Measurements from ENCODE around the gene ZBTB25.

Gene ZBTB25

DNA sequence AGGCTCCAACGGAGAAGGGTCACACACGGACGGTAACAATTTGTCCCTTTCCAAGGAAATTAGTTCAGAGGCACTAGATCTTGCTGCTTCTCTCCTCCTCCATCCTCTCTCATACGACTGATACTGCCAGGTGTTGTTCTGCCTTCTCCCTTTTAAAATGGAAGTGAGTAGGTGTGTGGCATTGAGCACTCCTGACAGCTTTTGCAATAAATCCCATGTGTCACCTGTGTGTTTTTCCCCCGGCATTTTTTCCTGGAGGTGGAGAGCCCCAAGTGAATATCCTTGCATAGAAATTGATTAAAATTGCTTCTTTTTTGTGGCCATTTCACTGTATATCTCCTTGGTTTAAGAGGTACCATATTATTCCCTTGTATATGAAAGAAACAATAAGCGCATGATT lies 64.5 kb downstream of the ZBTB25 start:
- Histone ChIP-seq H3K9me3 (ENCODE audit: control insufficient read depth in 2 of 2, low read length in 2 of 2) (no peaks in the 10 kb centered on the region), H3K27ac (ENCODE audit: low read length) (no peak overlapping the region), H3K27me3 (ENCODE audit: control insufficient read depth in 1 of 2, insufficient read depth in 2 of 2, low read length in 2 of 2) (no peaks in the 10 kb centered on the region), H3K4me3 (ENCODE audit: low read length in 2 of 2) (no peak overlapping the region), H3K4me1 (ENCODE audit: control insufficient read depth, insufficient read depth, low read length) (no peaks in the 10 kb centered on the region), H3K9ac (ENCODE audit: low read length in 2 of 2) (no peak overlapping the region), H3K36me3 (ENCODE audit: control insufficient read depth in 2 of 2, insufficient read depth in 2 of 2, low read length in 2 of 2) (peaks cover 7 to 27% of the 10 kb centered on the region in 2 donors)

DNA sequence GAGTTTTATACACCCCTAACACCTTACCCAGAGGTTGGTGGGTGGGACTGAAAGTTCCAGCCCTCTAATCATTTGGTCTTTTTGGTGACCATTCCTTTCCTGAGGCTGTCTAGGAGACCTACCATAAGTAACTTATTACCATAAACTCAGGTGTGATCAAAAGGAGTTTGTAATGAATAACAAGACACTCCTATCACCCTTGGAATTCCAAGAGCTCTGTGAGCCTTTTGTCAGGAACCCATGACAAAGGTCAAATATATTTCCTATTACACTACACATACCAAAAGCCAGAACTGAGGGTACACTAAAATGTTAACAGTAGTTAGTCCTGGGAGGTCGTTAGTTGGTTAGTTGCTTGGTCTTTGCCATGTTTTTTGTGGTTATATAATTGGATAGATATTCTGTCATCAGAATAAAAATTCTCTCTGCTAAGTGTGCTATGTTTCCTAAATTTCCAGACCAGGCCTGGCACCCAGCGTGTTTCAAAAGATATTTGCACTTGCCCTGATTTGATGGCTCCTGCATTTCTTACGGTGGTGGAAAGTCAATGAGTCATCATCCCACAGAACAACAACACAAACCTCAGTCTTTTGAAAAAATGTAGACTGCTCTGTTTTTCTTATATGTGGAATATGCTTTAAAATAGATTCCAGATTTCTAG lies 65.3 kb downstream of the ZBTB25 start:
- Histone ChIP-seq H3K4me3 (ENCODE audit: low read length in 2 of 2) (no peak overlapping the region), H3K27me3 (ENCODE audit: control insufficient read depth in 1 of 2, insufficient read depth in 2 of 2, low read length in 2 of 2) (no peaks in the 10 kb centered on the region), H3K4me1 (ENCODE audit: control insufficient read depth, insufficient read depth, low read length) (no peaks in the 10 kb centered on the region), H3K9me3 (ENCODE audit: control insufficient read depth in 2 of 2, low read length in 2 of 2) (no peaks in the 10 kb centered on the region), H3K36me3 (ENCODE audit: control insufficient read depth in 2 of 2, insufficient read depth in 2 of 2, low read length in 2 of 2) (peaks cover 10 to 24% of the 10 kb centered on the region in 2 donors), H3K9ac (ENCODE audit: low read length in 2 of 2) (no peak overlapping the region), H3K27ac (ENCODE audit: low read length) (no peak overlapping the region)

- no peak overlapping the region for H3K27ac ChIP-seq (ENCODE audit: low read length)
- H3K9me3 ChIP-seq (ENCODE audit: control insufficient read depth in 2 of 2, low read length in 2 of 2), result no peaks in the 10 kb centered on the region
- H3K4me1 ChIP-seq (ENCODE audit: control insufficient read depth, insufficient read depth, low read length), result no peaks in the 10 kb centered on the region
- H3K27me3 ChIP-seq (ENCODE audit: control insufficient read depth in 1 of 2, insufficient read depth in 2 of 2, low read length in 2 of 2), result no peaks in the 10 kb centered on the region
- no peak overlapping the region for H3K4me3 ChIP-seq (ENCODE audit: low read length in 2 of 2)
- H3K36me3 ChIP-seq (ENCODE audit: control insufficient read depth in 2 of 2, insufficient read depth in 2 of 2, low read length in 2 of 2), result peaks cover 8 to 19% of the 10 kb centered on the region in 2 donors
- H3K9ac ChIP-seq (ENCODE audit: low read length in 2 of 2), result no peak overlapping the region
These were observed 69.1 kb downstream of the ZBTB25 start for GRCh38 chr14:64434528-64434927.

DNA sequence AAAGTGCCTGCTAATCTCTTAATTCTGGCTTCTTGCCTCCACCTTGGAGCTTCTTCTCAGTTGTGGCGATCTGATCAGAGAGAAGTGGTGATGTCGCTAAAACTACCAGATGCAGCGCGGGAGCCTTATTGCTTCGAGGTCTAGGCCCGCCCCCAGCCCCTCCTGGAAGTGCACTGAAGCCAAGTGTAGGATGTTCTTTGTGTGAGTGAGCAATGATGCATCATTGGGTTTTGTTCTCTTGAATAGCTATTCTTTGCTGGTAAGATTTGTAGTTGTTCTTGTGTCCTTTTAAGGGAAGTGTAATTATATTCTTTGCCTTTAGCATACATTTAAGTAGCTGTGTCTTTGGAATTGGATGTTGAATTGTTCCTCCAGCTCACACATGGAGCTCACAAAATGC lies 79.7 kb downstream of the ZBTB25 start:
- Histone ChIP-seq H3K9ac (ENCODE audit: low read length in 2 of 2) (no peak overlapping the region), H3K27me3 (ENCODE audit: control insufficient read depth in 1 of 2, insufficient read depth in 2 of 2, low read length in 2 of 2) (no peaks in the 10 kb centered on the region), H3K9me3 (ENCODE audit: control insufficient read depth in 2 of 2, low read length in 2 of 2) (no peaks in the 10 kb centered on the region), H3K4me3 (ENCODE audit: low read length in 2 of 2) (no peak overlapping the region), H3K4me1 (ENCODE audit: control insufficient read depth, insufficient read depth, low read length) (no peaks in the 10 kb centered on the region), H3K36me3 (ENCODE audit: control insufficient read depth in 2 of 2, insufficient read depth in 2 of 2, low read length in 2 of 2) (peaks cover 17 to 23% of the 10 kb centered on the region in 2 donors), H3K27ac (ENCODE audit: low read length) (no peak overlapping the region)

DNA sequence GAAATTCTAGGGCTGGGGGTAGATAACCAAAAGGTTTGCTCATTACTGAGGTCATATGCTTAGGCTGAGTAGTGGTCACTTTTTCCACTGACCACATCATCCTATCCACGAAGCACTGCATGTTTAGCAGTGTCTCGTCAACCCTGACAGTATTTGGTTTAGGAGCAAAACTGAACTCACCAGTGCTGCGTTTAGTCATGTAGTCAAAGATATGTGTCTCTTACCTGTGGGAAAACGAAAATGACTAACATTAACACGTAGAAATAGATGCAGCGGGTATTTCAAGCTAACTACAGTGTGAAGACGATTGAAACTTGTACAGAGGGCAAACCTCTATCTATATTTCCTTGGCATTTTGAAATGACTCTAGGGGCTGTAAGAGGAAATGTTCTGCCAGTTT lies 80.9 kb downstream of the ZBTB25 start:
- Histone ChIP-seq H3K4me3 (ENCODE audit: low read length in 2 of 2) (no peak overlapping the region), H3K4me1 (ENCODE audit: control insufficient read depth, insufficient read depth, low read length) (no peaks in the 10 kb centered on the region), H3K9me3 (ENCODE audit: control insufficient read depth in 2 of 2, low read length in 2 of 2) (no peaks in the 10 kb centered on the region), H3K9ac (ENCODE audit: low read length in 2 of 2) (no peak overlapping the region), H3K27ac (ENCODE audit: low read length) (no peak overlapping the region), H3K36me3 (ENCODE audit: control insufficient read depth in 2 of 2, insufficient read depth in 2 of 2, low read length in 2 of 2) (peaks cover 18 to 25% of the 10 kb centered on the region in 2 donors), H3K27me3 (ENCODE audit: control insufficient read depth in 1 of 2, insufficient read depth in 2 of 2, low read length in 2 of 2) (no peaks in the 10 kb centered on the region)

DNA sequence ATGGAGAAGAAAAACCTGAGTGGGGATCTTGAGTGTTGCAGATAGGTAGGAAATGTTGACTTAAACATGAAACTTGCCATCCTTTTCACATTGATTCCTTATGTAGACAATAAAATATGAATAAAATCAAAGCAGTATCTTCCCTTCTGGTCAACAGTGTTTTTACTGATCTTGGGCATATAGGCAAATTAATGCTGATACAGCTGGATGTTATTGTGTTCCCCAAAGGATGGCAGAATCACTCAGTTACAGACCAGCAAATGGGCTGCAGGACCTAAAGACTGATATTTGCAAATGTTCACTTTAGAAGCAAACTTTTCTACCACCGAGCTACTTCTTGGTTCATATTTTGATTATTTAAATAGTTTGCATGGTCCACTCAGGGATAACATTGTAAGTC lies 81.6 kb downstream of the ZBTB25 start:
- Histone ChIP-seq H3K4me1 (ENCODE audit: control insufficient read depth, insufficient read depth, low read length) (no peaks in the 10 kb centered on the region), H3K36me3 (ENCODE audit: control insufficient read depth in 2 of 2, insufficient read depth in 2 of 2, low read length in 2 of 2) (peaks cover 15 to 19% of the 10 kb centered on the region in 2 donors), H3K27ac (ENCODE audit: low read length) (no peak overlapping the region), H3K4me3 (ENCODE audit: low read length in 2 of 2) (no peak overlapping the region), H3K27me3 (ENCODE audit: control insufficient read depth in 1 of 2, insufficient read depth in 2 of 2, low read length in 2 of 2) (no peaks in the 10 kb centered on the region), H3K9me3 (ENCODE audit: control insufficient read depth in 2 of 2, low read length in 2 of 2) (no peaks in the 10 kb centered on the region), H3K9ac (ENCODE audit: low read length in 2 of 2) (no peak overlapping the region)

- Histone ChIP-seq H3K36me3 (ENCODE audit: control insufficient read depth in 2 of 2, insufficient read depth in 2 of 2, low read length in 2 of 2) (peaks cover 16 to 22% of the 10 kb centered on the region in 2 donors), H3K9ac (ENCODE audit: low read length in 2 of 2) (no peak overlapping the region), H3K27ac (ENCODE audit: low read length) (no peak overlapping the region), H3K4me3 (ENCODE audit: low read length in 2 of 2) (no peak overlapping the region), H3K9me3 (ENCODE audit: control insufficient read depth in 2 of 2, low read length in 2 of 2) (no peaks in the 10 kb centered on the region), H3K27me3 (ENCODE audit: control insufficient read depth in 1 of 2, insufficient read depth in 2 of 2, low read length in 2 of 2) (no peaks in the 10 kb centered on the region), H3K4me1 (ENCODE audit: control insufficient read depth, insufficient read depth, low read length) (no peaks in the 10 kb centered on the region)
These were observed 82.5 kb downstream of the ZBTB25 start for GRCh38 chr14:64421166-64421565.

- peaks cover 24 to 29% of the 10 kb centered on the region in 2 donors for H3K36me3 ChIP-seq (ENCODE audit: control insufficient read depth in 2 of 2, insufficient read depth in 2 of 2, low read length in 2 of 2)
- no peak overlapping the region for H3K27ac ChIP-seq (ENCODE audit: low read length)
- no peak overlapping the region for H3K4me3 ChIP-seq (ENCODE audit: low read length in 2 of 2)
These were observed 84.6 kb downstream of the ZBTB25 start for GRCh38 chr14:64419003-64419402.

DNA sequence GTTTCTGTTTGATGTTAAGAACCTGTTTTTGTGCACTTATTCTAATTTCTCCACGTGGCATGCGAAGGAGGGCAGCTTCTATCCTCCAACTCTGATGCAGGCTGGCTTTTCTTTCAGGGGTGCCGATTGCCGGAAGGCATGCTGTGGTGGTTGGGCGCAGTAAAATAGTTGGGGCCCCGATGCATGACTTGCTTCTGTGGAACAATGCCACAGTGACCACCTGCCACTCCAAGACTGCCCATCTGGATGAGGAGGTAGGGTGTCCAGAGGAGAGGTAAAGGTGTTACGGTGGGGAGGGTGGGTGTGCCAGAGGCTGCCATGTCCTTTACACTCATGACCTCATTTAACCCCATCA lies 85.9 kb downstream of the ZBTB25 start:
- Histone ChIP-seq H3K4me1 (ENCODE audit: control insufficient read depth, insufficient read depth, low read length) (no peaks in the 10 kb centered on the region), H3K27ac (ENCODE audit: low read length) (no peak overlapping the region), H3K36me3 (ENCODE audit: control insufficient read depth in 2 of 2, insufficient read depth in 2 of 2, low read length in 2 of 2) (peaks cover 23 to 29% of the 10 kb centered on the region in 2 donors), H3K4me3 (ENCODE audit: low read length in 2 of 2) (no peak overlapping the region), H3K9me3 (ENCODE audit: control insufficient read depth in 2 of 2, low read length in 2 of 2) (no peaks in the 10 kb centered on the region), H3K27me3 (ENCODE audit: control insufficient read depth in 1 of 2, insufficient read depth in 2 of 2, low read length in 2 of 2) (no peaks in the 10 kb centered on the region), H3K9ac (ENCODE audit: low read length in 2 of 2) (no peak overlapping the region)

More at GRCh38 chr14:64419003-64419402, 84.6 kb downstream of the ZBTB25 start:
- Histone ChIP-seq H3K4me1 (ENCODE audit: control insufficient read depth, insufficient read depth, low read length) (no peaks in the 10 kb centered on the region), H3K9me3 (ENCODE audit: control insufficient read depth in 2 of 2, low read length in 2 of 2) (no peaks in the 10 kb centered on the region), H3K27me3 (ENCODE audit: control insufficient read depth in 1 of 2, insufficient read depth in 2 of 2, low read length in 2 of 2) (no peaks in the 10 kb centered on the region), H3K9ac (ENCODE audit: low read length in 2 of 2) (no peak overlapping the region)

DNA sequence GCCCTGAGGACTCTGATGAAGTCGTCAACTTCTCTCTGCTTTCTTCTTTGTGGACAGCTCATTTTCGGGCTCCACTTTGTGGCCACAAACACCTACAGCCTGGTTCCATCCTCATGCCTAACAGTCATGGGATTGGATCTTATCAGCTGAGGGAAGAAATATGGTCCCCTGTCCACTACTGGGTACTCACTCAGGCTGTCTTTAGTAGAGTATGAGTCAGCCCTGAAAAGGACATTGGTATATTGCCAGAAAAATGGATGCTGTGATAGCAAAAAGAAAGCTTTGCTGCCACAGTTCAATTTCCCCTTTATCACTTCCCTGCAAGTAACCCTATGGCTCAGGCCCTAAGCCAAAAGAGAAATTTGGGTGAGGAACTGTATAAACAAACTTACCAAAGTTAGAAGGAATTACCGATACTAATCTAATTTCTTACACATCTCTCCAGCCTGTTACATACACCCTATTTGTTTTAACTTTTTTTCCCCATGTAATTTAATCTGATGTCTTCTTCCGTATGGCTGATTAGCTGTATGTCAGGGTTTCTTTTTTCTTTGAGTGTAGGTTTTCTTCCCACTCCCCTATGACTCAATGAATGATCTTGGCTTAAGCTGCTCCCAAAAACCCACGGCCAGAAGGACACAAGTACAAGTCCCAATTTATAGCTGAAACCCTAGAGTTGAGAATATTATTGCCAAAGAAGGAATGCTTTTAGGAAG lies 86.4 kb downstream of the ZBTB25 start:
- Histone ChIP-seq H3K4me1 (ENCODE audit: control insufficient read depth, insufficient read depth, low read length) (no peaks in the 10 kb centered on the region), H3K27ac (ENCODE audit: low read length) (no peak overlapping the region), H3K27me3 (ENCODE audit: control insufficient read depth in 1 of 2, insufficient read depth in 2 of 2, low read length in 2 of 2) (no peaks in the 10 kb centered on the region), H3K9me3 (ENCODE audit: control insufficient read depth in 2 of 2, low read length in 2 of 2) (no peaks in the 10 kb centered on the region), H3K36me3 (ENCODE audit: control insufficient read depth in 2 of 2, insufficient read depth in 2 of 2, low read length in 2 of 2) (peaks cover 19 to 29% of the 10 kb centered on the region in 2 donors), H3K9ac (ENCODE audit: low read length in 2 of 2) (no peak overlapping the region), H3K4me3 (ENCODE audit: low read length in 2 of 2) (no peak overlapping the region)

DNA sequence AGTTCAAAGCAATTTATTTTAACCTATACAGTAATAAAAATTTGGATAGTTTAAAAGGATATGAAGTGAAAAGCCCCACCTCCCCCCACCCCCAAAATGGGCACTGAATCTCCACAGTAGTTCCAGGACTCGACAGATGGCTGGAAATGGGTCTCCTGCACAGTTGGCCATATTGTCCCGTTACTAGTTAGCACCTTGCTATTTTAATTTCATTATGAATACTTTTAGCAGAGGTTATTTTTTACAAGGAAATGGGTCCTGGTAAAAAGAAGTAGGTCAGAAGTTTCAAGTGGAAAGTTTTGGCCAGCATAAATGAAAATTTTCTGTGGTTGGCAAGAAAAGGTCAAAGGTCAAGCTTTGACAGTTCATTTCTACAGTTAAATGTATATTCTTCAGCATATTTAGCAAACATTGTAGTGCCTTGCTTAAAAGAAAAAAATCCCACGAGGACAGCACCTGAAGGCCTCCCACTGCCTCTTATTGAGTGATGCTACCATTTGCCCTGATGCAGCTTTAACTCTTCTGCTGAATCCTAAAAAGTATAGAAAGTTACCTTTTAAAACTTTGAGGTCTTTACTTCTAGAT lies 87.2 kb downstream of the ZBTB25 start:
- Histone ChIP-seq H3K9me3 (ENCODE audit: control insufficient read depth in 2 of 2, low read length in 2 of 2) (no peaks in the 10 kb centered on the region), H3K4me3 (ENCODE audit: low read length in 2 of 2) (no peak overlapping the region), H3K27me3 (ENCODE audit: control insufficient read depth in 1 of 2, insufficient read depth in 2 of 2, low read length in 2 of 2) (no peaks in the 10 kb centered on the region), H3K36me3 (ENCODE audit: control insufficient read depth in 2 of 2, insufficient read depth in 2 of 2, low read length in 2 of 2) (peaks cover 19 to 29% of the 10 kb centered on the region in 2 donors), H3K4me1 (ENCODE audit: control insufficient read depth, insufficient read depth, low read length) (no peaks in the 10 kb centered on the region), H3K27ac (ENCODE audit: low read length) (no peak overlapping the region), H3K9ac (ENCODE audit: low read length in 2 of 2) (no peak overlapping the region)
